Pons (tissue), 1 donor: ENCODE data around the gene ZNF419.
"Not testable (repeated sequence)": the region's sequence is repeated elsewhere in the genome, so short reads cannot be mapped to it uniquely, and the experiment has no call there.

Experiments
- DNase-seq: peaks from one replicate; pipeline ENCODE4 v3.0.0-alpha.2; 2016; ENCODE audit warnings: low spot score

Gene ZNF419

DNA sequence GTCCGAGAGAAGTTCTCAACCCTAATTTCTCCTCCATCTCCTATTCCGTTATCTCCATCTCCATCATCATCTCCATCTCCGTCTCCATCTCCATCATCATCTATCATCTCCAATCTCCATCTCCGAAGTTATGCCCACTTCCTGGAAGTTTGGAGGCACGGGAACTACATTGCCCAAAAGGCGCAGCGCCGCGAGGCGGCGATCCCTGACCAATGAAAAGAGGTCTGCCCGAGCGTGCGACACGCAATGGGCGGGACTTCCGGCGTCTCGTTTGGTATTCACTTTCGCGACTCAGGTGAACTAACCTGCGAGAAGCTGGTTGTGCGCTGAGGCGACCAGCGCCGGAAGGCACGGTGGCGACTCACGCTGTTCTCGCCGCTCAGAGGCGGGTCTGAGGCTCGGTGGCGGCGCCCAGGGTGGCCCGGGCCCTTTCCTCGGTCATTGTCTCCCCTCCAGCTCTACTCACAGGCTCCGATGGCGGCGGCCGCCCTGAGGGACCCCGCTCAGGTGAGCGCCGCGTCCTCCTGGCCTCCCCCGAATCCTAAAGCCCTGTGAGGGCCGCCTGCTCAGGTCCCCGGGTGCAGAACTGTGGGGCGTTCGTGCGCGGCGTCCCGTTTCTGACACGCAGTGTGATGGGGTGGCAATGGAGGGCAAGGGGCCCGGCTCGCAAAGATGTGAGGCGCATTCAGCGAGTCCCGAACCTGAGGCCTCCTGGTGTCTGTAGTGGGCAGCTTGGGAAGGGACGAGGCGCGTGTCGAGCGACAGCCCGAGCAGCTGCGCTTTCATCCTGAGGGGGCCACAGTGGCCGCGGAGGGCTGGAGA, at the start of gene ZNF419:
TSS of gene ZNF419 (plus strand) at position 274 of the 822 bp plus-strand sequence. CDS start at position 475, 201 bp downstream.
- DNase-seq: peak; percentile 90

- DNase-seq: no peak
These were observed 49.6 kb upstream of the ZNF419 start for GRCh38 chr19:57437931-57438330.

DNA sequence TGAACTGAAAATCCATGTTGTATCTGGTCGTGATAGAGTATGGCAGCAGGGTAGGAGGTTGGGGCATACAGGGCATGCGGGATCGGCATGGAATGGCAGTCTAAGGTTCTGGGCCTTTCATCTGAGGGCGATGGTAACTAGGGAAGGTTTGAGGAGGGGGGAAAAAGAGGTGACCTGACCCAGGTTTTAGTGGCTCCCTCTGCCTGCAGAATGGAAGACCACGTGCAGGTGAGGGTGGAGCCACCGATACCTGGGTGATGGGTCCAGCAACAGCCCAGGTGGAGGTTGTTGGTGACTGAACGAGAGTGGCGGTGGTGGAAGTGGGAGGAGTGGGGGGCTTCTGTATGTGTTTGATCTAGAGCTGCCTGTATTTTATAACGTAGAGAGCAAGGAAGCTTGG, 48.6 kb upstream of the ZNF419 start:
- DNase-seq: no peak

DNA sequence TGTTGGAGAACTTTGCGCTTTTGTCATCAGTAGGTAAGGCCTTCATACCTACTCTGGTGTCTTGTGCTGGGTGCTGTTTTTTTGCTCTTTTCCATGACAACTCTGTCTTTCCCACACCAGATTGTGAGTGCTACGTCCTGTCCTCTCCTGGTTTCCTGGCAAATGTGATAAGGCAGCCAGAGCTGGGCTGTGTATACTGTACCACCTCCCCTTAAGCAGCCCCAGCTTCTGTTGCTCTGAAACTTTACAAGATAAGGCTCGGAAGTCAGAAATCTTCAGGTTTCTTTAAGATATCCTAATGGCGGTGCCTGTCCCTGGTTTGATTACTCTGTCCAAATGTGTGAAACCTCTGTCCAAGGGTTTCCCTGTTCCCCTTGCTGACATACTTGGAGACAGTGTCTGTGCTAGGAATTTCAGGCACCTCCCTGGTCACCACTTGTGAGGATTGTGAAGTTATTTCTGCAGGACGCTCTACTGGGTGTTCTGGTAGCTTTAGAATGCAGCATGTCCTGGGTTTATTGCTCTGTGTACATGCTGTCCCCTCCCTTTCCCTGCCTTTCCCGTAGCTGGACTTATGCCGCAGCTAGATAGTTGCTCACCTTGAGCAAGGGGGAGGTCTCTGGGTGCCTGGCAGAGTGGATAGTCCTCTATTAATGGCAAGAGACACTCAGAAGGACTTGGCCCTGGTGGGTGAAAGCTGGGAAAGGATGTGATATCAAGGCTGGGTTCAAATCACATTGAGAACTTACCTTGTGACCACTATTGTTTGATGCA, 45.4 kb upstream of the ZNF419 start:
- no peak for DNase-seq

- no peak for DNase-seq
These were observed 44.3 kb upstream of the ZNF419 start for GRCh38 chr19:57443121-57443696.

DNA sequence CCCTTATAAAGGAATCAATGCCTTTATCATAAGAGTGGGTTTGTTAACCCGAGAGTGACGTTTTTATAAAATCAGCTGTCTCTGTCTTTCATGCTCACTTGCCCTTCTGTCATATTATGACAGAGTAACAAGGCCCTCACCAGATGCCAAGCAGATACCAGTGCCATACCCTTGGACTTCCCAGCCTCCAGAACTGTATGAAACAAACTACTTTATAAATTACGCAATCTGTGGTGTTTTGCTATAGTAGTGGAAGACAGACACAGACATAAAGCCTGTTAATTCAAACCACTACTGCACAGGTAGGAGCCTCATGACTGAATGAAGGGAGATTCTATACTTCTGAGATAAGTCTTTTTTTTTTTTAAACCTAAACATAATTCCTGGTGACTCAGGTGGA, 35.2 kb upstream of the ZNF419 start:
- no peak for DNase-seq

DNA sequence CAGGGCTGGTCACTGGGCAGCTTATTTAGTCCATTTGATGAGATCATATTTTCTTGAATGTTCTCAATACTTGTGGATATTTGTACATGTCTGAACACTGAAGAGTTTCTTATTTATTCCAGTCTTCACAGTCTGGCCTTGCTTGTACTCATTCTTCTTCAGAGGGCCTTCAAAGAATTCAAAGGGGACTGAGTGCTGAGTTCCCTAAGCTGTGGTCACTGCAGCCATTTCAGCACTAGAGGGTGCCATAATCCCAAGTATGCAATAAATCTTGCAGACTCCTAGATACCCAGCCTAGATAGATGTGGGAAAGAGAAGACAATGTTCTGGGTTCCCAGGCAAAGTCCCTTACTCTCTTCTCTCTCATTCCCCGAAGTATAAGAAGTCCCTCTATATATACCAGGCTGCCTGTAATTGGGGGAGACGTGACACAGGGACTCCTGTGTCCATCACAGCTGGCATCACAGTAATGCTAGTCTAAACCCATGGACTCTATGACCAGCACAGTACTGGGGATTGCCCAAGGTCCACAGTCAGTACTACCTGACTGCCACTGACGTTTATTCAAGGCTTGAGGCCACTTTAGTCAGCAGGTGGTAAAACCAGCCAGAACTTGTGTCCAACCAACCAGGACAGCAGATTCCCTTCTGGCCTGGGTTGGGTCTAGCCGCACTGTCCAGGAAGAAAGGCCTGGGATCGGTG, 21.7 kb upstream of the ZNF419 start:
- no peak for DNase-seq

DNA sequence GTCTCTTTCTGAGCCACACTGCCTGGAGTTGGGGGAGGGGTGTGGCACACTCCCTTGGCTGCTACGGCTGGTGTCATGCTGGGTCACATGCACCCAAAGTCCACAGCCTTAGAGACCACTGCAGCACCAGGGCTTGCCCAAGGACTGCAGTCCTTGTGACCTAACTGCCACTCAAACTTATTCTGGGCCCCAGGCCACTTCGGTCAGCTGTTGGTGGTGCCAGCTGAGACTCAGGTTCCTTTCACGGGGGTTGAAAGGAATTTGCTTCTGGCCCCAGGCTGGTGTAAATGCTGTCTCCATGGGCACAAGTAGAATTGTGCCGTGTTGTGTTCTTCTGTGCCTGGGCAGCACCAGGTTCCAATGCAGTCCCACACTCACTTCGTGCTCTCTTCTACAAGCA, 21.1 kb upstream of the ZNF419 start:
- no peak for DNase-seq

GRCh38 chr19:57473646-57474045, 13.9 kb upstream of the ZNF419 start:
- no peak for DNase-seq

GRCh38 chr19:57477191-57478008, 10.2 kb upstream of the ZNF419 start, which contains the start of gene ZNF772:
Gene ZNF772, minus strand, starts transcription at chr19:57477566. Its CDS starts 257 bp downstream, at chr19:57477309.
- DNase-seq: peak; percentile 95

- DNase-seq: not testable (repeated sequence)
These were observed 722 bp downstream of the ZNF419 start for GRCh38 chr19:57488299-57488644.

GRCh38 chr19:57499332-57499679, 11.8 kb downstream of the ZNF419 start:
- DNase-seq: not testable (repeated sequence)

- peak; percentile 62 for DNase-seq
These were observed 12.3 kb downstream of the ZNF419 start, which contains the start of gene ZNF773 for GRCh38 chr19:57499680-57500395. Gene ZNF773, plus strand, starts transcription at chr19:57499938. Its CDS starts 143 bp downstream, at chr19:57500081.

DNA sequence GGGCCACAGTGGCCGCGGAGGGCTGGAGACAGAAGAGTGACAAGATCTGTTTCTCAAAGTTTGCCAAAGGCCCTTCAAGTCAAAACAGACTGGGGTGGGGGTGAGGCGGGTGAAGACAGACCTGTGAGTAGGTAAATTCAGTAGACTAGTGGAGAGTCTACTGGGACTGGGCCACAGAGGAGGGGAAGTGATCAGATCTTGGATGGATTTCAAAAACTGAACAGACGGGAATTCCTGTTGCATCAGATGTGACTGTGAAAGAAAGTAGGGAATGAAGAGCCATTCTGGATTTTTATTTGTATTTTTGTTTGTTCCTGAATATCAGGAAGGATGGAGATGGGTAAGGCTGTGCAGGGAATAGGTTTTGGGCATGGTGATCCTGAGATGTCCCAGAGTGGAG, 12.8 kb downstream of the ZNF419 start:
- not testable (repeated sequence) for DNase-seq

GRCh38 chr19:57506163-57506562, 18.6 kb downstream of the ZNF419 start:
- no peak for DNase-seq

DNA sequence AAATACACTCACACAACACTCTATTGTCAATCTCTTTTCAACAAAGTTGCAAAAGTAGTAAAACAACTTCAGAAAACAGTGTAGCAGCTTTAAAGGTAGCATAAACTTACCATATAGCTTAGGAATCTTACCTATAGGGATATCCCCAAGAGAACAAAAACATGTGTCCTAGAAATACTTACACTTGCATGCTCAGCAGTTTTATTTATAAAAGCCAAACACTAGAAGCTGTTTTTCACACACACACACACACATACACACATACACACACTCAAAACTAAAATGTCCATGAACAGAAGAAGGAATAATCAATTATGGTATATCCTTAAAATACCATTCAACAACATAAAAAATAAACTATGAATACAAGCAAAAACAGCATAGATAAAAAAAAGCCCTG, 23.9 kb downstream of the ZNF419 start:
- no peak for DNase-seq

GRCh38 chr19:57512845-57513244, 25.3 kb downstream of the ZNF419 start:
- no peak for DNase-seq

DNA sequence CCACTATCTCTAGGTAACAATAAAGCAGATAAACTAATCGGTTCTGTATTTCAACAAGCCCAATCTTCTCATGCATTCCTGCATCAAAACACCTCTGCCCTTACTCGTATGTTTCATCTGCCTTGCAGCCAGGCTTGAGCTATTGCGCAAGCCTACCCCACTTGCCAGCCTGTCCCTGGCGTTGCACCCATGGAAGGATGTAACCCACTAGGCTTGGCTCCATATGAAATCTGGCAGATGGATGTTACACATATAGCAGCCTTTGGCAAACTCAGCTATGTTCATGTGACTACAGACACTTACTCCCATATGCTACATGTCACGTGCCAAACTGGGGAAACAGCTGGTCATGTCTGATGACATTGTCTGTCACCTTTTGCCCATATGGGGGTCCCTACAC, 27.7 kb downstream of the ZNF419 start:
- DNase-seq: no peak

GRCh38 chr19:57518021-57518420, 30.5 kb downstream of the ZNF419 start:
- not testable (repeated sequence) for DNase-seq

DNA sequence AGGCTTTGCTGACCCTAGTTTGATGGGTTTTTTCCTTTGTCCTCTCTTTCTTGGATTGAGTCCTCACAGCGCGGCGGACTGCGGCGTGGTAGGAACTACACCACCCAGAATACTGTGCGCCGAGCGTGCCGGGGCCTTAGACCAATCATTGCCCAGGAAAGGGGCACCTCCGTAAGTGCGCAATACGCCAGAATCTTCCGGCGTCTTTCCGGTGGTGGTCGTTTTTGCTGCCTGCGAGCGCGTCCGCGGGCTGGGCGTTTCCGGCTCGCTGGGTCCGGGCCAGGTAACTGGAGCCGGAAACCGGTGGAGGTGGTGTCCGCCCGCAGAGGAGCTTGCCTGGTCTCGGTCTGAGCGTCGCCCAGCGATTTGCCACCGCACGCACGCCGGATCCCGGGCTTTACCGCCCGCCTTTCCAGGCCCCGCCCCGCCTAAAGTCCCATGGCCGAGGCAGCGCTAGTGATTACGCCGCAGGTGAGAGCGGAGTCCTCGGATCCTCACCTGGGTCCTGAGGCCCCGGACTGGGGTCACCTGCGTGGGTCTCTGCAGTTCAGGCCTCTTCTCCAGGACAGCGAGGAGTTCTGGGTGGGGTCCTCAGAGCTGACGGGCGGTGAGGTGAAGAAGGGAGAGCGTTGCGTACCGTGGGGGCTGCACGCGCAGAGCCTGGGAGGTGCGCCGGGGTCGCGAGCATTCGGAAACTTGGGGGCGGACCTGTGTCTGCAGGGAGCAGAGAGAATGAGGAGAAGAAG, 39.8 kb downstream of the ZNF419 start, which contains the start of gene ZNF549:
TSS of gene ZNF549 (plus strand) at position 221 of the 746 bp plus-strand sequence. CDS start at position 439, 218 bp downstream.
- DNase-seq: peak; percentile 69
